HEK293 (cell line): ENCODE measurements around the gene VIPR2.

Experiments
- CTCF ChIP-seq: fragments of 450-650 bp; formaldehyde crosslinking; IDR thresholded peaks from 2 replicates; pipeline ENCODE4 v1.5.1; 2016; ENCODE audit warnings: missing biosample characterization, missing genetic modification characterization
- ZBTB7A ChIP-seq: fragments of 450-650 bp; formaldehyde crosslinking; IDR thresholded peaks from 2 replicates; pipeline ENCODE4 v1.5.1; 2016; ENCODE audit warnings: low read depth, missing biosample characterization, missing genetic modification characterization
- ZNF24 ChIP-seq: fragments of 450-650 bp; formaldehyde crosslinking; IDR thresholded peaks from 2 replicates; pipeline ENCODE4 v1.5.1; 2016; ENCODE audit warnings: missing biosample characterization, missing genetic modification characterization
- ZNF274 ChIP-seq, 2 experiments: fragments of 200-500 bp in 1 of 2; fragments of 450-650 bp in 1 of 2; sonication (Bioruptor generic) in 1 of 2; formaldehyde crosslinking in 1 of 2; IDR thresholded peaks; 2 replicates each; pipeline versions ENCODE4 v1.5.1 to v1.6.1; 2014 to 2016; ENCODE audit warnings: borderline replicate concordance in 1 of 2, inconsistent platforms in 1 of 2, low read length in 1 of 2, missing biosample characterization in 1 of 2, missing genetic modification characterization in 1 of 2
- ZNF302 ChIP-seq: fragments of 450-650 bp; formaldehyde crosslinking; IDR thresholded peaks from 2 replicates; pipeline ENCODE4 v1.5.1; 2016; ENCODE audit warnings: missing biosample characterization, missing genetic modification characterization, low read depth
- ZNF324 ChIP-seq: fragments of 450-650 bp; formaldehyde crosslinking; IDR thresholded peaks from 2 replicates; pipeline ENCODE4 v1.5.1; 2016; ENCODE audit warnings: missing biosample characterization, missing genetic modification characterization
- ZNF398 ChIP-seq: fragments of 450-650 bp; formaldehyde crosslinking; IDR thresholded peaks from 2 replicates; pipeline ENCODE4 v1.5.1; 2017; ENCODE audit warnings: missing biosample characterization, missing genetic modification characterization
- ZNF549 ChIP-seq: fragments of 450-650 bp; IDR thresholded peaks from 2 replicates; pipeline ENCODE4 v1.5.1; 2018; ENCODE audit warnings: missing biosample characterization, missing genetic modification characterization, mild to moderate bottlenecking, inconsistent platforms, moderate library complexity
- TF ChIP-seq, protein P1 (sequence below): fragments of 450-650 bp; formaldehyde crosslinking; conservative IDR thresholded peaks from 2 replicates; pipeline ENCODE4 v1.5.1; 2016; ENCODE audit warnings: low read depth, missing biosample characterization, missing genetic modification characterization
- TF ChIP-seq, protein P2 (sequence below): fragments of 450-650 bp; formaldehyde crosslinking; IDR thresholded peaks from 2 replicates; pipeline ENCODE4 v1.5.1; 2016; ENCODE audit warnings: missing biosample characterization, missing genetic modification characterization, low read depth
- TF ChIP-seq, protein P3 (sequence below): fragments of 450-650 bp; formaldehyde crosslinking; IDR thresholded peaks from 2 replicates; pipeline ENCODE4 v1.5.1; 2016; ENCODE audit warnings: missing biosample characterization, missing genetic modification characterization

DNA sequence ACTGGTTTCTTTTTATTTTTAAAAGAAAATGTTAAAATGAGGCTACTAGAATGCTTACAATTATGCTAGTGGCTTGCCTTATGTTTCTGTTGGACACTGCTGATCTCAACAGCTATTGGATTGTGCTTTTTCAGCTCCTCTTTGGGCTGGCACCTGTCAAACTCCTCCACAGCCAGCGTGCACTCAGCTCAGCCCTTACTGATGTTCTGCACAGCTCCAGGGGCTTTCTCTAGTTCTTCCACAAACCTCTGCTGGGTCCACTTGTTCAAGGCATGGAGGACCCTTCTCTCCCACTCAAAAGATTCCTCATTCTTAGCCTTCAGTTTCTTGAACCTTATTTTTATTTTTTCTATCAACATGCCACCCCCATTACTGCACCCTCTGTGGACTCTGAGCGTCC is 96.0 kb downstream of the VIPR2 start:
- TF ChIP-seq CTCF (tag by site-specific recombination) (no peak), ZNF549 (tag by site-specific recombination) (no peak), ZNF302 (tag by site-specific recombination) (no peak), ZNF24 (tag by site-specific recombination) (no peak), ZNF324 (no peak), ZNF274 (IDR thresholded peaks at IDR 0.05; ENCODE audit: low read length) (no peak), ZNF274 (tag by site-specific recombination; IDR thresholded peaks at IDR 0.05; ENCODE audit: borderline replicate concordance) (no peak), ZBTB7A (no peak), ZNF398 (tag by site-specific recombination) (no peak)
- TF ChIP-seq, protein P1, sequence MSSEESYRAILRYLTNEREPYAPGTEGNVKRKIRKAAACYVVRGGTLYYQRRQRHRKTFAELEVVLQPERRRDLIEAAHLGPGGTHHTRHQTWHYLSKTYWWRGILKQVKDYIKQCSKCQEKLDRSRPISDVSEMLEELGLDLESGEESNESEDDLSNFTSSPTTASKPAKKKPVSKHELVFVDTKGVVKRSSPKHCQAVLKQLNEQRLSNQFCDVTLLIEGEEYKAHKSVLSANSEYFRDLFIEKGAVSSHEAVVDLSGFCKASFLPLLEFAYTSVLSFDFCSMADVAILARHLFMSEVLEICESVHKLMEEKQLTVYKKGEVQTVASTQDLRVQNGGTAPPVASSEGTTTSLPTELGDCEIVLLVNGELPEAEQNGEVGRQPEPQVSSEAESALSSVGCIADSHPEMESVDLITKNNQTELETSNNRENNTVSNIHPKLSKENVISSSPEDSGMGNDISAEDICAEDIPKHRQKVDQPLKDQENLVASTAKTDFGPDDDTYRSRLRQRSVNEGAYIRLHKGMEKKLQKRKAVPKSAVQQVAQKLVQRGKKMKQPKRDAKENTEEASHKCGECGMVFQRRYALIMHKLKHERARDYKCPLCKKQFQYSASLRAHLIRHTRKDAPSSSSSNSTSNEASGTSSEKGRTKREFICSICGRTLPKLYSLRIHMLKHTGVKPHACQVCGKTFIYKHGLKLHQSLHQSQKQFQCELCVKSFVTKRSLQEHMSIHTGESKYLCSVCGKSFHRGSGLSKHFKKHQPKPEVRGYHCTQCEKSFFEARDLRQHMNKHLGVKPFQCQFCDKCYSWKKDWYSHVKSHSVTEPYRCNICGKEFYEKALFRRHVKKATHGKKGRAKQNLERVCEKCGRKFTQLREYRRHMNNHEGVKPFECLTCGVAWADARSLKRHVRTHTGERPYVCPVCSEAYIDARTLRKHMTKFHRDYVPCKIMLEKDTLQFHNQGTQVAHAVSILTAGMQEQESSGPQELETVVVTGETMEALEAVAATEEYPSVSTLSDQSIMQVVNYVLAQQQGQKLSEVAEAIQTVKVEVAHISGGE (tag by site-specific recombination): no peak
- TF ChIP-seq, protein P2, sequence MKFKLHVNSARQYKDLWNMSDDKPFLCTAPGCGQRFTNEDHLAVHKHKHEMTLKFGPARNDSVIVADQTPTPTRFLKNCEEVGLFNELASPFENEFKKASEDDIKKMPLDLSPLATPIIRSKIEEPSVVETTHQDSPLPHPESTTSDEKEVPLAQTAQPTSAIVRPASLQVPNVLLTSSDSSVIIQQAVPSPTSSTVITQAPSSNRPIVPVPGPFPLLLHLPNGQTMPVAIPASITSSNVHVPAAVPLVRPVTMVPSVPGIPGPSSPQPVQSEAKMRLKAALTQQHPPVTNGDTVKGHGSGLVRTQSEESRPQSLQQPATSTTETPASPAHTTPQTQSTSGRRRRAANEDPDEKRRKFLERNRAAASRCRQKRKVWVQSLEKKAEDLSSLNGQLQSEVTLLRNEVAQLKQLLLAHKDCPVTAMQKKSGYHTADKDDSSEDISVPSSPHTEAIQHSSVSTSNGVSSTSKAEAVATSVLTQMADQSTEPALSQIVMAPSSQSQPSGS (tag by site-specific recombination): no peak
- TF ChIP-seq, protein P3, sequence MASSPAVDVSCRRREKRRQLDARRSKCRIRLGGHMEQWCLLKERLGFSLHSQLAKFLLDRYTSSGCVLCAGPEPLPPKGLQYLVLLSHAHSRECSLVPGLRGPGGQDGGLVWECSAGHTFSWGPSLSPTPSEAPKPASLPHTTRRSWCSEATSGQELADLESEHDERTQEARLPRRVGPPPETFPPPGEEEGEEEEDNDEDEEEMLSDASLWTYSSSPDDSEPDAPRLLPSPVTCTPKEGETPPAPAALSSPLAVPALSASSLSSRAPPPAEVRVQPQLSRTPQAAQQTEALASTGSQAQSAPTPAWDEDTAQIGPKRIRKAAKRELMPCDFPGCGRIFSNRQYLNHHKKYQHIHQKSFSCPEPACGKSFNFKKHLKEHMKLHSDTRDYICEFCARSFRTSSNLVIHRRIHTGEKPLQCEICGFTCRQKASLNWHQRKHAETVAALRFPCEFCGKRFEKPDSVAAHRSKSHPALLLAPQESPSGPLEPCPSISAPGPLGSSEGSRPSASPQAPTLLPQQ (tag by site-specific recombination): no peak
